Endometrium (tissue), 2 donors: Measurements from ENCODE around the gene CNTNAP5.

Experiments used
- FAIRE-seq: peaks from 2 replicates; lab custom pipeline; 2012; peaks lifted over from hg19 to GRCh38; lab: Jason Lieb, UNC
- donor health status: control.
- donor health status: control.

Gene CNTNAP5

GRCh38 chr2:124898827-124899226 lies 873.7 kb downstream of the CNTNAP5 start:
- FAIRE-seq: no peak

- no peak for FAIRE-seq
Measured at GRCh38 chr2:124908411-124908810, 883.3 kb downstream of the CNTNAP5 start.

DNA sequence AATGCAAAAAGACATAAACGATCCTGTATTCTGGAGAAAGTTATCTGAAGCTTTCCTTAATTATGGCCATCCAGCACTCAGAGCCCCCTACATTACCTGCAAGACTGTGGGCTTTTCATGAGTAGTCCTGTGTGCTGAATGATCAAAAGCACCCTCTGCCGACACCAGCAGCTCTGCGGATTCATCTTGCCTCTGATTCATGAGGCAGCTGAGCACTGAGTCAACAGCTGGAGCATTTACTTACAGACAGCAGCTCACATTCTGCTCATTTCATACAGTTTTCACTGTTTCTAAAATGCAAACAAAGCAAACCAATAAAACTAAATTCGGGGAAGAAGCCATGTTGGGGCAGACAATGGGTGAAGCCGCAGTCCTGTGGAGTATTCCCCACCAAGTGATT lies 886.5 kb downstream of the CNTNAP5 start:
- FAIRE-seq: no peak

DNA sequence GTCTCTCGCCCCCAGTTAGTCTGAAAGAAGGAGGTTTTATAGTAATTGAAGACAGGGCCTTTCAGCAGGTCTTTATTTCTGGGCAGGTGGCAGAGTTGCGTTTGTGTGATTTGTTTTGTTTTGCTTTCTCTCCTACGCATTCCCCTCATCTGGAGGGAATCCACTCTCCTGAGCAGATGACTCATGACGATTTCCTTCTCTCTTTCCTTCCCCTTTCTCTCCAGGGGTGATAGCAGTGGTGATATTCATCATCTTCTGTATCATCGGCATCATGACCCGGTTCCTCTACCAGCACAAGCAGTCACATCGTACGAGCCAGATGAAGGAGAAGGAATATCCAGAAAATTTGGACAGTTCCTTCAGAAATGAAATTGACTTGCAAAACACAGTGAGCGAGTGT lies 888.8 kb downstream of the CNTNAP5 start:
- no peak for FAIRE-seq

GRCh38 chr2:124915567-124915966 lies 890.5 kb downstream of the CNTNAP5 start:
- no peak for FAIRE-seq

GRCh38 chr2:124919296-124919695 lies 894.2 kb downstream of the CNTNAP5 start:
- no peak for FAIRE-seq

DNA sequence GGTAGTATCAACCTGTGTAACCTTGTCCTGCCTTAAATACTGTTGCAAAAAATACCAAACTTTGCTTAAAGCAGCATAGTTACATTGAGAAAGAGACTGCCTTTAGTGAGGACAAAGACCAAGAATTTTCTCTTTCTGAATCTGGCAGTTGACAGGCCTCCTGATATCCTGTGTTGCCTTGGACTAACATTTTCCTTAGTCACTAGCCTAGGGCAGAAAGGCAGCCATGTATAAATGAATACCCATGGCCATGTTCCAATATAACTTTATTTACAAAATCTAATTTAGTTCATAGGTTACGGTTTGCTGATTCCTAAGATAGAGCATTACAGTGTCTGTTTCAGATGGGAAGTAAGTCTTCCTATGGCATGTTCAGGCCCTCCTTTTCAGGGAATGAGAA lies 895.4 kb downstream of the CNTNAP5 start:
- FAIRE-seq: no peak

- no peak for FAIRE-seq
Measured at GRCh38 chr2:124921191-124921590, 896.1 kb downstream of the CNTNAP5 start.

- FAIRE-seq: no peak
Measured at GRCh38 chr2:124923097-124923496, 898.0 kb downstream of the CNTNAP5 start.

- FAIRE-seq: no peak
Measured at GRCh38 chr2:124933883-124934282, 908.8 kb downstream of the CNTNAP5 start.

DNA sequence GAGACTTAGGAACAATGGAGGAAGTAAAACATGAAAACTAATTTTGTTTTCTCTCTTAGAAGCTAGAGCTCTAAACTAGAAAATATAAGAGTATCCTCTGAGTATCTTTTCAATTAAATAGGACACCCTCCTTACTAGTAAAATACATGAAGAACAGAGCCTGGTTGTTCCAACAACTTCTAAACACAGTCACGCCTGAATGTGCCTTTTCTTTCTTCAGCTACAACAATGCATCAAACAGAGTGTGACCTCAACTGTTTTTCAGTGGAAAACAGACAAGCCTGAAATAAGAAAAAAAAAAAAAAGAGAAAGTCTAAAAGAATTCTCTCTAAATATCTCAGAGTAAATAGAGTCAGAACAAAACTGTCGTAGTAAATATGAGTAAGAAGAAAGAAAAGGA lies 928.8 kb downstream of the CNTNAP5 start:
- FAIRE-seq: no peak

DNA sequence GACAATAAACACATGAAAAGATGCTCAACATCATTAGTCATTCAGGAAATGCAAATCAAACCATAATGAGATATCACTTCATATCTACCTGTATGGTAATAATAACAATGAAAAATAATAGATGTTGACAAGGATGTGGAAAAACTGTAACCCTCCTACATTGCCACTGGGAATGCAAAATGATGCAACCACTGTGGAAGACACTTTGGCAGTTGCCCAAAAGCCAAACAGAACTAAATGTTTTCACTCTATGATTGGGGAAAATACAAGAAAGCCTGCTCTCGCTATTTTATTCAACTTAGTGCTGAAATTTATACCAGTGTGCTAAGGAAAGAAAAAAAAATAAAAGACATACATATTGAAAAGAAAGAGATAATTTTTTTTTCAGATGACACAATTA lies 934.5 kb downstream of the CNTNAP5 start:
- no peak for FAIRE-seq

GRCh38 chr2:124961132-124961531 lies 936.0 kb downstream of the CNTNAP5 start:
- FAIRE-seq: no peak
